Stimulated activated naive B cell treated with anti-CD40 and anti-IgM and Interleukin-4, amounts not matched to agents 10 μg/mL and 1 μg/mL and 100 μg/mL, for 72 hours (primary cell): ENCODE results near the gene SRSF6.
A peak's percentile ranks its signal among the peaks of the same experiment; 100 is the strongest.

Experiments
- ATAC-seq, 2 donors: fragments of 150-1000 bp; cut with Tn5 transposase; replicated peaks; 2 replicates each; pipeline ENCODE4 v1.10.0; 2021; ENCODE audit warnings: moderate library complexity in 1 of 2
- DNase-seq: peaks from one replicate; pipeline ENCODE4 v3.0.0; 2021
- H3K27ac Mint-ChIP-seq: one replicate; pipeline ENCODE4 v1.8.0; 2022; ENCODE audit warnings: mild to moderate bottlenecking, mixed read lengths
- H3K27me3 Mint-ChIP-seq, 2 donors: one replicate each; pipeline ENCODE4 v1.8.0; 2022; ENCODE audit warnings: mixed read lengths in 2 of 2
- H3K36me3 Mint-ChIP-seq, 2 donors: one replicate each; pipeline ENCODE4 v1.8.0; 2022; ENCODE audit warnings: mixed read lengths in 2 of 2, mild to moderate bottlenecking in 1 of 2
- H3K4me1 Mint-ChIP-seq, 2 donors: one replicate each; pipeline ENCODE4 v1.8.0; 2022; ENCODE audit warnings: mixed read lengths in 2 of 2, mild to moderate bottlenecking in 1 of 2
- H3K4me3 Mint-ChIP-seq, 2 donors: one replicate each; pipeline ENCODE4 v1.8.0; 2022; ENCODE audit warnings: mild to moderate bottlenecking in 2 of 2, mixed read lengths in 2 of 2, moderate library complexity in 1 of 2
- H3K9me3 Mint-ChIP-seq, 2 donors: one replicate each; pipeline ENCODE4 v1.8.0; 2022; ENCODE audit warnings: mixed read lengths in 2 of 2, mild to moderate bottlenecking in 1 of 2

The SRSF6 gene

DNA sequence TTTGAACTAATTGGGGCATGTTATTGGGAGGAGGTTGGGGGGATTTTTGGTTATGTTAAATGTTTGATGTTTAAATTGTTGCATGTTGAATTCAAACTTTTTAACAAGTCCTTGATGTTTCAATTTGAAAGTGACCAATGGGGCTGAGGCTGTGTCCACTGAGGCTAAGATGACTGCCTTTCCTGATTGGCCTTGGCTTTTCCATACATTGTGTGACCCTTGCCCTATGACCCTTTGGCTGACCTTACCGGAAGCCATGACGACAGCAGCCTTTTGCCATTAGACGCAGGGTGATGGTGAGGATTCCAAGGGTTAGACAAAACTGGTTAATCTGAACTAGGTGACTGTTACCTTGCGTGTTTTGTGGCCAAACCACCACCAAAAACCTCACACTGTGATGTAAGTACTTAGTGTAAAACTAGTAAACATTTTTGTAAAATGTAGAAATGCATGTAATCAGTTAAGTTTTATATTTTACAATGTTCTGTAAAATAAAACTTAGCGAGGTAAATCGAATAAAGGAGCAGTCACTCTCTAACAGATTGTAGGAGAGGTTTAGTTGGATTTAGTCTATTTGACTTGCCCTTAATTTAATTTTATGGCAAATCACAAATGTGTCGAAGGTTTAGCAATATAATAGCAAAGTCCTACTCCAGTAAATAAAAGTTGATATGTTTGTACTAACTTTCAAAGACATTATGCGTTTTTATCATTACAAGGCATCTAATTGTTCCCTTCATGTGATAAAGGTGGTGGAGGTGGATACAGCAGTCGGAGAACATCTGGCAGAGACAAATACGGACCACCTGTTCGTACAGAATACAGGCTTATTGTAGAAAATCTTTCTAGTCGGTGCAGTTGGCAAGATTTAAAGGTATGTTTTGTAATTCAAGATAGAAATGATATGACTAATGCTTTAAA is 1.6 kb downstream of the SRSF6 start:
- peak overlapping the region; percentile 100 for H3K27ac Mint-ChIP-seq
- H3K27me3 Mint-ChIP-seq, result peaks cover 1 to 4% of the 10 kb centered on the region in 2 donors
- peaks cover 28 to 47% of the 10 kb centered on the region in 2 donors for H3K36me3 Mint-ChIP-seq
- DNase-seq (no peak), ATAC-seq (no peak)
- no peaks in the 10 kb centered on the region for H3K9me3 Mint-ChIP-seq
- H3K4me1 Mint-ChIP-seq, result peaks cover 18 to 21% of the 10 kb centered on the region in 2 donors
- H3K4me3 Mint-ChIP-seq, result peak overlapping the region; percentile 90 to 96

GRCh38 chr20:43460172-43460829 is 2.6 kb downstream of the SRSF6 start:
- Mint-ChIP-seq H3K4me1 (peaks cover 18 to 25% of the 10 kb centered on the region in 2 donors), H3K27ac (peak overlapping the region; percentile 69), H3K4me3 (peak overlapping the region in 1 of 2 donors; percentile 21), H3K36me3 (peaks cover 36 to 55% of the 10 kb centered on the region in 2 donors), H3K27me3 (no peaks in the 10 kb centered on the region), H3K9me3 (no peaks in the 10 kb centered on the region)
- no peak for DNase-seq
- ATAC-seq, result no peak

GRCh38 chr20:43460830-43461200 is 3.1 kb downstream of the SRSF6 start:
- peaks cover 40 to 60% of the 10 kb centered on the region in 2 donors for H3K36me3 Mint-ChIP-seq
- H3K4me1 Mint-ChIP-seq, result peaks cover 17 to 28% of the 10 kb centered on the region in 2 donors
- no peaks in the 10 kb centered on the region for H3K9me3 Mint-ChIP-seq
- no peak for DNase-seq
- no peak overlapping the region for H3K27ac Mint-ChIP-seq
- no peaks in the 10 kb centered on the region for H3K27me3 Mint-ChIP-seq
- H3K4me3 Mint-ChIP-seq, result peak overlapping the region in 1 of 2 donors; percentile 21
- ATAC-seq, result no peak

DNA sequence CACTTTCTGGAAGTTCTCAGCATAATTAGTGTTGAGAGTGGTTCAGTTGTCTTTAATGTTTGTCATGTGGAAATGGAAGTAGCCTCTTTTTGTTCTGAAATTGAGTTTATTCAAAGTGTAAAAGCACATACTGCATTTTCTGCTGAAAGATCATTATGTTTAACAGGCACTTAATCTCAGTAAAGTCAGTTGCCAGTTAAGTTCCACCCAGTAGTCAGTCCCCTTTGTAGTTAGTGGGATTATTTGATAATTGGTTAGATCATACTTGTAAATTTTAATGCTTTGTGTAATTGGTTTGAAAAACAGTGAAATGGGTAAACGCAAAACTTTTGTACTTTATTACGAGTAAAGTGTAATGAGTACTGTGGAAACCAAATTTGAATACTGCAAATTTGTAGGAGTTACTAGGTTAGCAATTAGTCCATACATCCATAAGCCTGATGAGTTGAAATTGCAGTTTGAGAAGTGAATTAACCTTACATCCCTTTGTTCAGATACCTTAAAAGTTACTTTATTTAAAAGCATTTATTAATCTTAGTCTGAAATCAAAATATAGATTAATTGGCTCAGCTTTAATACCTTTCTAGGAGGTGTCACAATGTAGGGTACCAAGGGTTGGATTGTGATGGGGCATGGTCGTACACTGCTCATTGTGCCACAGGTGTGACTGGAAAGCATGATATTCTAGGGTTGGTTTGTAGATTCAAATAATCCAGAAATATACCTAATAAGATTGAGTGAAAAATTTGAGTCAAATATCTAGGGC is 4.4 kb downstream of the SRSF6 start:
- DNase-seq (no peak), ATAC-seq (no peak)
- H3K4me1 Mint-ChIP-seq, result peaks cover 16 to 22% of the 10 kb centered on the region in 2 donors
- no peak overlapping the region for H3K27ac Mint-ChIP-seq
- H3K9me3 Mint-ChIP-seq, result no peaks in the 10 kb centered on the region
- no peak overlapping the region for H3K4me3 Mint-ChIP-seq
- peaks cover 50 to 68% of the 10 kb centered on the region in 2 donors for H3K36me3 Mint-ChIP-seq
- H3K27me3 Mint-ChIP-seq, result no peaks in the 10 kb centered on the region

DNA sequence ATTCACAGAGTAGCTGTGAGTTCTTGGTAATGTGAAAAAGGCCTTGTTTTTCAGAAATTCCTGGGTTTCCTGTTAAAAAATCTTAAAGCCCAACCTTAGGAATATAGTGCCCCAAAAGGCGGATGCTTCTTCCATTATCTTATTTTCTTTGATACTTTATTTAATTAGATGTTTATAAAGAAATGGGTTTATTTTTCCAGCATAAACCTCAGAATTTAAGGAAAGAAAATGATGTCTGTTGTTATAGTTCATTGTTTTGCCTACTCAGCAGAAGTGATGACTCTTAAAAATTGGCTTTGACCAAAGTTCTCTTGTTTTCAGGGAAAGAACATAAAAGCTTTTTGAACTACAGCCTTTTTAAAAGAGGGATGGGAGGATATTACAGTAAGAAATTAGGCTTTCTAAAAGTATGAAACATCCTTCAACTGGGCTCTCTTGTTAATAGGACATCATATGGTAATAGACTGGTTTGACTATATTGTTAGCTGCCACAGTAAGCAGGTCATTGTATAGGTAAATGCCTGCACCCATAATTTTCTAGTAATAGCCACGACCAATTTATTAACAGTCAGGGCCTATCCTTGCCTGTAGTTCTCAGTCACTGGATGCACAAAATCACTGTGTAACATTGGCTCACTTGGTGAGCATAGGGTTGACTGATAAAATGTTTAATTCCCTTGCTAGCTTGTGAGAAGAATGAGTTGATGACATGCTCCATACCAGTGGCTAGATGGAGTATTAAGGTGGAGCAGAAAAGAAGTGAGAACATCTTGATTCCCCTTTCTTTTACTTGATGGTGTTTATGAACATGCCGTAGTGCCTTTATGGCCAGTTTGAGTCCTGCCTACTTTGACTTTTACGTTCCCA is 5.2 kb downstream of the SRSF6 start:
- H3K9me3 Mint-ChIP-seq, result no peaks in the 10 kb centered on the region
- H3K4me1 Mint-ChIP-seq, result peaks cover 16 to 22% of the 10 kb centered on the region in 2 donors
- peaks cover 55 to 71% of the 10 kb centered on the region in 2 donors for H3K36me3 Mint-ChIP-seq
- no peak for DNase-seq
- H3K27ac Mint-ChIP-seq, result no peak overlapping the region
- no peak for ATAC-seq
- no peaks in the 10 kb centered on the region for H3K27me3 Mint-ChIP-seq
- no peak overlapping the region for H3K4me3 Mint-ChIP-seq

- Mint-ChIP-seq H3K9me3 (no peaks in the 10 kb centered on the region), H3K4me3 (no peak overlapping the region), H3K36me3 (peaks cover 54 to 69% of the 10 kb centered on the region in 2 donors), H3K4me1 (peaks cover 16 to 22% of the 10 kb centered on the region in 2 donors), H3K27me3 (no peaks in the 10 kb centered on the region), H3K27ac (no peak overlapping the region)
- ATAC-seq (no peak), DNase-seq (no peak)
Observed at GRCh38 chr20:43463527-43464218, 6.0 kb downstream of the SRSF6 start.

- no peak for DNase-seq
- Mint-ChIP-seq H3K27me3 (no peaks in the 10 kb centered on the region), H3K4me1 (peaks cover 16 to 23% of the 10 kb centered on the region in 2 donors), H3K9me3 (no peaks in the 10 kb centered on the region), H3K27ac (no peak overlapping the region), H3K36me3 (peaks cover 58 to 68% of the 10 kb centered on the region in 2 donors), H3K4me3 (no peak overlapping the region)
- ATAC-seq, result no peak
Observed at GRCh38 chr20:43464219-43464790, 6.6 kb downstream of the SRSF6 start.

- H3K4me3 Mint-ChIP-seq, result no peak overlapping the region
- H3K9me3 Mint-ChIP-seq, result no peaks in the 10 kb centered on the region
- peaks cover 10 to 24% of the 10 kb centered on the region in 2 donors for H3K4me1 Mint-ChIP-seq
- peaks cover 52 to 67% of the 10 kb centered on the region in 2 donors for H3K36me3 Mint-ChIP-seq
- no peak for DNase-seq
- no peak for ATAC-seq
- H3K27ac Mint-ChIP-seq, result no peak overlapping the region
- no peaks in the 10 kb centered on the region for H3K27me3 Mint-ChIP-seq
Observed at GRCh38 chr20:43465625-43465943, 7.9 kb downstream of the SRSF6 start.

DNA sequence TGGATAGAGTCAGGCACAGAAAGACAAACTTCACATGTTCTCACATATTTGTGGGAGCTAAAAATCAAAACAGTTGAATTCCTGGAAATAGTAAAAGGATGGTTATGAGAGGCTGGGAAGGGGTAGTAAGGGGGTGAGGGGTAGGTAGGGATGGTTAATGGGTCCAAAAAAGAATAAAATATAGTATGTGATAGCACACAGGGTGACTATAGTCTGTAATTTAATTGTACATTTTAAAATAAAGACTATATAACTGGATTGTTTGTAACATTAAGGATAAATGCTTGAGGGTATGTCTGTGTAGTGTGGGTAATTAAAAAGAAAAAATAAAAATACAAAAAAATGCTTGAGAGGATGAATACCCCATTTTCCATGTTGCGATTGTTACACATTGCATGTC is 9.9 kb downstream of the SRSF6 start:
- H3K4me3 Mint-ChIP-seq, result no peak overlapping the region
- no peak overlapping the region for H3K27ac Mint-ChIP-seq
- H3K36me3 Mint-ChIP-seq, result peaks cover 47 to 72% of the 10 kb centered on the region in 2 donors
- ATAC-seq (no peak), DNase-seq (no peak)
- H3K27me3 Mint-ChIP-seq, result no peaks in the 10 kb centered on the region
- H3K9me3 Mint-ChIP-seq, result no peaks in the 10 kb centered on the region
- peaks cover 6 to 26% of the 10 kb centered on the region in 2 donors for H3K4me1 Mint-ChIP-seq

- ATAC-seq (no peak), DNase-seq (no peak)
- H3K27ac Mint-ChIP-seq, result no peak overlapping the region
- H3K27me3 Mint-ChIP-seq, result no peaks in the 10 kb centered on the region
- no peaks in the 10 kb centered on the region for H3K9me3 Mint-ChIP-seq
- no peak overlapping the region for H3K4me3 Mint-ChIP-seq
- H3K36me3 Mint-ChIP-seq, result peaks cover 21 to 42% of the 10 kb centered on the region in 2 donors
- H3K4me1 Mint-ChIP-seq, result peaks cover 0 to 14% of the 10 kb centered on the region in 2 donors
Observed at GRCh38 chr20:43472671-43473380, 15.1 kb downstream of the SRSF6 start.

GRCh38 chr20:43473381-43473704 is 15.6 kb downstream of the SRSF6 start:
- Mint-ChIP-seq H3K4me1 (peaks cover 0 to 14% of the 10 kb centered on the region in 2 donors), H3K36me3 (peaks cover 21 to 41% of the 10 kb centered on the region in 2 donors), H3K27me3 (no peaks in the 10 kb centered on the region), H3K4me3 (no peak overlapping the region), H3K9me3 (no peaks in the 10 kb centered on the region), H3K27ac (no peak overlapping the region)
- ATAC-seq (no peak), DNase-seq (no peak)

- Mint-ChIP-seq H3K27ac (no peak overlapping the region), H3K9me3 (no peaks in the 10 kb centered on the region)
- ATAC-seq, result no peak
Observed at GRCh38 chr20:43477193-43477592, 19.5 kb downstream of the SRSF6 start.

More at GRCh38 chr20:43477193-43477592, 19.5 kb downstream of the SRSF6 start:
- Mint-ChIP-seq H3K36me3 (peaks cover 11 to 13% of the 10 kb centered on the region in 2 donors), H3K4me1 (peaks cover 0 to 5% of the 10 kb centered on the region in 2 donors), H3K4me3 (no peak overlapping the region), H3K27me3 (no peaks in the 10 kb centered on the region)
- no peak for DNase-seq
